Measurements from ENCODE around the gene DOCK9.

The DOCK9 gene

GRCh38 chr13:98746968-98747367 is 230.9 kb downstream of the DOCK9 start:
- peak in 1 of 2 donors; percentile 55 for DNase-seq (ENCODE audit: low read depth in 2 of 2)
- H3K4me3 ChIP-seq (replicated peaks in 1 of 2; ENCODE audit: low read depth in 2 of 2, low read length in 2 of 2), result no peak overlapping the region
- no peak for TF ChIP-seq CTCF (IDR thresholded peaks at IDR 0.05; ENCODE audit: low read depth, low read length)
